Suppressor macrophage treated with lipopolysaccharide for 1 hour (primary cell): Measurements from ENCODE around the gene CARD14.
A peak's percentile ranks its signal among the peaks of the same experiment; 100 is the strongest.
"Not testable (repeated sequence)": the region's sequence is repeated elsewhere in the genome, so short reads cannot be mapped to it uniquely, and the experiment has no call there.

Experiments used
- DNase-seq, 3 donors: peaks; one replicate each; pipeline ENCODE4 v3.0.0-alpha.2; 2020 to 2022

Gene CARD14

GRCh38 chr17:80227666-80228065, 57.8 kb downstream of the CARD14 start:
- no peak for DNase-seq

GRCh38 chr17:80228477-80228876, 58.6 kb downstream of the CARD14 start:
- DNase-seq = no peak

GRCh38 chr17:80229011-80229410, 59.2 kb downstream of the CARD14 start:
- no peak for DNase-seq

GRCh38 chr17:80232438-80232837, 62.6 kb downstream of the CARD14 start:
- no peak for DNase-seq

DNA sequence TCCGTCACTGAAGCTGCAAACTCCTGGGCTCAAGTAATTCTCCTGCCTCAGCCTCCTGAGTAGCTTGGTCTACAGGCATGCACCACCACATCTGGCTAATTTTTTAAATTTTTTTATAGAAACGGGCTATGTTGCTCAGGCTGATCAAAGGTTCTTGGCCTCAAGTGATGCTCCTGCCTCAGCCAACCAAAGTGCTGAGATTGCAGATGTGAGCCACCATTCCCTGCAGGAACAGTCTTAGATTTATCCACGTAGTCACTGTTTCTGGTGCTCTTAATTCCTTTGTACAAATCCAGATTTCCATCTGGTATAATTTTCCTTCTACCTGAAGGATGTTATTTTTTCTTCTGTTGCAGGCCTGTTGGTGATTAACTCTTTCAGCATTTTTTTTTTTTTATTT, 63.4 kb downstream of the CARD14 start:
- no peak for DNase-seq

DNA sequence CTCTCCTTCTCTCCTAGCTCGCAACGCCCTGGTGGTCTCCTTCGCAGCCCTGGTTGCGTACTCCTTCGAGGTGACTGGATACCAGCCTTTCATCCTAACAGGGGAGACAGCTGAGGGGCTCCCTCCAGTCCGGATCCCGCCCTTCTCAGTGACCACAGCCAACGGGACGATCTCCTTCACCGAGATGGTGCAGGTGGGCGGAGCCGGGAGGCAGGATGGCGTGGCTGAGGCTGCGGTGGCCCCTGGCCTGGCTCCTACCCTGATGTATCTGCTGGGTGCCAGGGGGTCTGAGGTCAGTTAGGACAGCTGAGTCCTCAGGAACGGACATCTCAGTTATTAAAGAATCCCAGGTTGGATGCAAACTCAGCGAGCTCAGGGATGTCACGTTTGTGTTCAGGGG, 67.1 kb downstream of the CARD14 start:
- no peak for DNase-seq

- DNase-seq = no peak
These were observed 67.6 kb downstream of the CARD14 start for GRCh38 chr17:80237386-80237785.

DNA sequence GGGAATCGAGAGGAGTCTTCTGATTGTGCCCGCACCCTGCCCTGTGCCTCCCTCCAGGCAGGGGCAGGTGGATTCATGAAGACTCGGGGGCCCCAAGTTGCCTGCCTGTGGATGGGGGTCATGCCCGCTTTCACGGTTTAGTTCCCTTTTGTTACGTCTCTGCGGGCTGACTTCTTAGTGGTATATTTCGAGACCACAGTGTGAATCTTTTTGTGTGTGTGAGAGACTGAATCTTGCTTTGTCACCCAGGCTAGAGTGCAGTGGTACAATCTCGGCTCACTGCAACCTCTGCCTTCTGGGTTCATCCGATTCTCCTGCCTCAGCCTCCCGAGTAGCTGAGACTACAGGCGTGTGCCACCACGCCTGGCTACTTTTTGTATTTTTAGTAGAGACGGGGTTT, 72.7 kb downstream of the CARD14 start:
- DNase-seq = no peak

- no peak for DNase-seq
These were observed 74.0 kb downstream of the CARD14 start for GRCh38 chr17:80243526-80244433.

DNA sequence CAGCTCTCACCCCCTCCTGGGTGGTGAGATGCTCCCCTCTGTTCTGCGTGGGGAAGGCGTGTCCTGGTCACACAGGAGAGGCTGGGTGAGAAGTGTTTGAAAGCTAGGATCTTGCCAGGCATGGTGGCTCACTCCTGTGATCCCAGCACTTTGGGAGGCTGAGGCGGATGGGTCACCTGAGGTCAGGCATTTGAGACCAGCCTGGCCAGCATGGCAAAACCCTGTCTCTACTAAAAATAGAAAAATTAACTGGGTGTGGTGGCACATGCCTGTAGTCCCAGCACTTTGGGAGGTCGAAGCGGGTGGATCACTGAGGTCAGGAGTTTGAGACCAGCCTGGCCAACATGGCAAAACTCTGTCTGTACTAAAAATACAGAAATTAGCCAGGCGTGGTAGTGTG, 74.6 kb downstream of the CARD14 start:
- not testable (repeated sequence) for DNase-seq

- DNase-seq = no peak
These were observed 75.2 kb downstream of the CARD14 start for GRCh38 chr17:80244871-80245509.

- DNase-seq = no peak
These were observed 75.9 kb downstream of the CARD14 start for GRCh38 chr17:80245566-80246265.

- DNase-seq = no peak
These were observed 76.4 kb downstream of the CARD14 start for GRCh38 chr17:80246266-80246681.

- no peak for DNase-seq
These were observed 76.9 kb downstream of the CARD14 start for GRCh38 chr17:80246726-80247125.

DNA sequence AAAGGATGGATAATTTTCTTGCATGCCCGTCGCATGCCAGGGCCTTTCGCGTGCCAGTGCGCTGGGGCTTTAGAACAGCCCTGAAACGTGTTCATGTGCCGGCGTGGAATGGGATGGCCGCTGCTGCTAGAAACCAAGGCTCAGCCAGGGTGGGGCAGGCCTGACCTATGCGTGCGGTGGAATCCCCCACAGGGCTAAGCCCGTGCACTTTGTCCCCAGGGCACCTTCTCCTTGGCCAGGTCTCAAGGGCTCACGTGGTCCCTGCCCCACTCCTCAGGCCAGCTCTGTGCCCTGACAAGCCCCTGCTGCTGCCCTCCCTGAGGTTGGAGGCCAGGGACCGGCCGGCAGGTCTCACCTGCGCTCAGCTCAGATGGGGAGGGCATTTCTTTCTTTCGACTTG, 77.7 kb downstream of the CARD14 start:
- no peak for DNase-seq

- no peak for DNase-seq
These were observed 78.4 kb downstream of the CARD14 start for GRCh38 chr17:80248001-80248893.

DNA sequence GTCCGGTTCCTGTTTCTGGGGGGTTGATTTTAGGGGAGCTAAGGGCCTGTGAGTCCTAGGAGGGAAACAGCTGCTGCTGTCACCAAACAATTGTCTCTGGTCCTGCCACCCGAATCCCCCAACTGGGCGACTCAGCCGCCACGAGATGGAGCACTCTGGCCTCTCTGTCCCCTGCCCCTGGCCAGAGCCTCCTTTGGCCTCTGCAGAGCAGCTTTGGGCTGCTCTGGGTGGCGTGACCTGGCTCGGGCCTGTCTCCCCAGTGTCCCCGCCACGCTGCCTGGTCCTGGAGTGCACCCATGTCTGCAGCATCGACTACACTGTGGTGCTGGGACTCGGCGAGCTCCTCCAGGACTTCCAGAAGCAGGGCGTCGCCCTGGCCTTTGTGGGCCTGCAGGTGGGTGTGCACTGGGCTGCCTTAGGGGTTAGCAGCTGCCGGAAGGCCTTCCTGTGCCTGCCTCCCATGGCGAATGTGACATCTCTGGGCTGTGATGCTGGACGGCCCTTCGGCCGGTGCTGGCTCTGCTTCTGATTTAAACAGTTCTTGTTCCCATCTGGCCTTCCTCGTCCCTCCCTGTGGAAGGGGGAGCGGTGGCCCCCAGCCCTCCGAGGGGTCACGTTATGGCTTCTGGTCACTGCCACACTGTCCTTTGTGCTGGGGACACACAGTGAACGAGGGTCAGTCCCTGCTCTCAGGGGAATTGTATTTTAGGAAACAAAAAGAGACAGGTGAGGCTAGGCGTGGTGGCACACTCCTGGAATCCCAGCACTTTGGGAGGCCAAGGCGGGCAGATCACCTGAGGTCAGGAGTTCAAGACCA, 79.3 kb downstream of the CARD14 start:
- no peak for DNase-seq

DNA sequence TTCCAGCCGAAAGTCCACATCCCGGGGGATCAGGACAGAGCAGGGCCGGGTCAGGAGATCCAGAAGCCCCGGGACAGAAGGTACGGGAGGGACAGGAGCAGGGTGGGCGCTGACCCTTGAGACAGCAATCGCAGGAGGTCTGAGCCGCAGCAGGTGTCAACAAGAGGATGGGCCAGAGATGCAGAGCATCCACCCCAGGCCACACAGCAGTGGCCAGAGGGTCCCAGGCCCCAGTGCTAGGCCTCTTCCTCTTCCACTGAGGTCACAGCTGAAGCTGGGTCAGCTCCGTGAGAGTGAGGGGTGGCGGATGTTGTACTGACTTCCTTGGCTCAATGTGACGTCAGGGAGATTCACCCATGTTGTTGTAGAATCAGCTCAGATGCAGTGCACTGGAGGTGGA, 82.1 kb downstream of the CARD14 start:
- no peak for DNase-seq

DNA sequence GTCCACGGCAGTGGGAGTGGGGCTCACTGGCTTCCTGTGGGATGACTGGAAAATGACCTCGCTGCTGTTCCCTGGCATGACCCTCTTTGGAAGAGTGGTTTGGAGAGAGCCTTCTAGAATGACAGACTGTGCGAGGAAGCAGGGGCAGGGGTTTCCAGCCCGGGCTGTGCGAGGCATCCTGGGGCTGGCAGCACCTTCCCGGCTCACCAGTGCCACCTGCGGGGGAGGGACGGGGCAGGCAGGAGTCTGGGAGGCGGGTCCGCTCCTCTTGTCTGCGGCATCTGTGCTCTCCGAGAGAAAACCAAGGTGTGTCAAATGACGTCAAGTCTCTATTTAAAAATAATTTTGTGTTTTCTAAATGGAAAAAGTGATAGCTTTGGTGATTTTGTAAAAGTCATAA, 83.0 kb downstream of the CARD14 start:
- peak; percentile 36 to 52 (median 51) for DNase-seq

- DNase-seq = no peak
These were observed 84.0 kb downstream of the CARD14 start for GRCh38 chr17:80253631-80254395.
